NCI-H128 (cell line): Measurements from ENCODE around the gene PTPN2.

Experiments
- DNase-seq: peaks from one replicate; lab custom pipeline; 2025; ENCODE audit not compliant: unreplicated experiment; lab: John Stamatoyannopoulos, UW

The PTPN2 gene

GRCh38 chr18:12750076-12750714, 133.8 kb downstream of the PTPN2 start:
- no peak for DNase-seq

- DNase-seq: no peak
Observed at GRCh38 chr18:12749121-12749520, 134.9 kb downstream of the PTPN2 start.

- no peak for DNase-seq
Observed at GRCh38 chr18:12748671-12749070, 135.4 kb downstream of the PTPN2 start.

- DNase-seq: no peak
Observed at GRCh38 chr18:12747530-12748315, 136.3 kb downstream of the PTPN2 start.

- DNase-seq: no peak
Observed at GRCh38 chr18:12745095-12745795, 138.8 kb downstream of the PTPN2 start.

- peak; percentile 1 for DNase-seq
Observed at GRCh38 chr18:12744103-12744502, 139.9 kb downstream of the PTPN2 start.

- no peak for DNase-seq
Observed at GRCh38 chr18:12742453-12742852, 141.6 kb downstream of the PTPN2 start.
